Stimulated activated CD4-positive, alpha-beta T cell treated with anti-CD3 and anti-CD28 coated beads, Interleukin-2, amount 100 ng/mL, for 24 hours (primary cell): Measurements from ENCODE around the gene ABCB9.
"Not testable (repeated sequence)": the region's sequence is repeated elsewhere in the genome, so short reads cannot be mapped to it uniquely, and the experiment has no call there.

Source experiments
- DNase-seq, 2 donors: peaks; one replicate each; pipeline ENCODE4 v3.0.0-alpha.2; 2020

ABCB9 gene

DNA sequence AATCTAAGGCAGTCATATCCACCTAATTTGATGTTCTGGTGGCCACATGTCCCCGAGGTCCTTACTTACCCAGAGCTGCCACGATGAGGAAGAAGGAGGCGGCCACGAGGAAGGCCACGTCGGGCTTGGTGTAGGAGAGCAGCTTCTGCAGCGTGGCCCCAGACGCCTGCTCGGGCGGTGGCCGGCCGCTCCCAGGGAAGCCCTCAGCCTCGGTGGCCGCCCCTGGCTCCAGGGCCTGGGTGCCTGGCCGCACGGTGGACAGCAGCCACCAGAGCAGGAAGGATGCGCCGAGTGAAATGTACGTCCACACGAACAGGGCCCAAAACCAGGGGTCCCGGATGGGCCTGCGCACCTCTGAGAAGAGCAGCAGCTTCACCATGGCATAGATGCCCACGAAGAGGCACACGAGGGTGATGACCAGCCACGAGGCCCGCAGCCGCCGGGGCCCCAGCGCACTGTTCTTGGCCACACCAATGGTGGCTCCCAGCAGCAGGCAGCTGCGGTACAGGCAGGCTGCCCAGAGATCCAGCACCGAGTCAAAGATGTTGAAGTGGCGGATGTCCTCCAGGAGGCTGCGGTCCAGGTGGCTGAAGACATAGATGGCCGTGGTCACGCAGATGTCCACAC lies 6.6 kb downstream of the ABCB9 start:
- DNase-seq = no peak

- DNase-seq = no peak
Measured at GRCh38 chr12:122958198-122958888, 7.9 kb downstream of the ABCB9 start.

GRCh38 chr12:122956035-122956434 lies 10.2 kb downstream of the ABCB9 start:
- no peak for DNase-seq

GRCh38 chr12:122955156-122955555 lies 11.1 kb downstream of the ABCB9 start:
- no peak for DNase-seq

DNA sequence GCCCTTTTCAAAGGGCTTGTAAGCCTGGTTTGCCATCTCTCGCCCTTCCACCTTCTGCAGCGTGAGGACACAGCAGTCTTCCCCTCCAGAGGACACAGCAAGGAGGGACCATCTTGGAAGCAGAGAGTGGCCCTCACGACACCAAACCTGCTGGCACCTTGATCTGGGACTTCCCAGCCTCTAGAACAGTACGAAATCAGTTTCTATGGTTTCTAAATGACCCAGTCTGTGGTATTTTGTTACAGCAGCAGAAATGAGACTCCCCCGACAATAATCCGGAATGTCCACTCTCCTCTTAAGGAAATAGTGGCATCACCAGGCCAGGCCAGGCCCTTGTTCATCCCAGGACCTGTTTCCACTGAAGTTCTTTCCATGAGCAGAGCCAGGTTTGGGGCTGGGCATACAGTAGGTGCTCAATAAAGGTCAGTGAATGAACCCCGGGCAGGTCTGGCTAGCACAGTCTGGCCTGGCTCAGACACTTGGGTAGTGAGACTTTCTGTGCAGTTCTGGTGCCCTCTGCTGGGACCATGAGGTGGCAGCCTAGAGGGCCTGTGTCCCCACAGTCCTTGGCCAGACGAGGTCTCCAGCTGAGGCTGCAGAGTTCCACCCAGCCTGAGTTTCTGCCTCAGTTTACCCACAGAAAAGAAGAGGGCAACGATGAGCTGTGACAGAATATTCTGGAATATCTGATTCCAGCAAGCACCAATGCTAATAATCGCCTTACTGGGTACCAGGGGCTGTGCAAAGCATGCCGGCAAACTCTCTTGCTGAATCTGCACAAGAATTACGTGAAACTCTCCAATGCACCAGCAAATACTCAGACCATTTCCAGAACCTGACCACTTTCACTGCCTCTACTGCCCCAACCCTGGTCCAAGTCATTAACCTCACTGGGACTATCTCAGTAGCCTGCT lies 14.0 kb downstream of the ABCB9 start:
- peak; percentile 77 to 78 for DNase-seq

DNA sequence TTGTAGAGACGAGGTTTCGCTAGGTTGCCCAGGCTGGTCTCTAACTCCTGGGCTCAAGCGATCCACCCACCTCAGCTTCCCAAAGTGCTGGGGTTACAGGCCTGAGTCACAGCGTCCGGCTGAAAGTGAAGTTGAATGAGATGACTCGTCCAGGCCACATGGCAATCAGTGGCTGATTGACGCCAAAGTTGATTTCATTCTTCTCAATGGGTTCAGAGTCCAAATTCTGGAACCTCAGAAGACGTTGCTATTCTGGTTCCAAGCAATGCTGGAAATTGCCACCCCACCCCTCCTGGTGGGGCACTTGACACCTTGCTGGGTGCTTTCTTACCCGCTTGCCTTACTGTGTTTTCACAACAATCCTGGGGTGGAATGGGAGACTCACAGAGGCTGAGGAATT lies 14.9 kb downstream of the ABCB9 start:
- DNase-seq = no peak

DNA sequence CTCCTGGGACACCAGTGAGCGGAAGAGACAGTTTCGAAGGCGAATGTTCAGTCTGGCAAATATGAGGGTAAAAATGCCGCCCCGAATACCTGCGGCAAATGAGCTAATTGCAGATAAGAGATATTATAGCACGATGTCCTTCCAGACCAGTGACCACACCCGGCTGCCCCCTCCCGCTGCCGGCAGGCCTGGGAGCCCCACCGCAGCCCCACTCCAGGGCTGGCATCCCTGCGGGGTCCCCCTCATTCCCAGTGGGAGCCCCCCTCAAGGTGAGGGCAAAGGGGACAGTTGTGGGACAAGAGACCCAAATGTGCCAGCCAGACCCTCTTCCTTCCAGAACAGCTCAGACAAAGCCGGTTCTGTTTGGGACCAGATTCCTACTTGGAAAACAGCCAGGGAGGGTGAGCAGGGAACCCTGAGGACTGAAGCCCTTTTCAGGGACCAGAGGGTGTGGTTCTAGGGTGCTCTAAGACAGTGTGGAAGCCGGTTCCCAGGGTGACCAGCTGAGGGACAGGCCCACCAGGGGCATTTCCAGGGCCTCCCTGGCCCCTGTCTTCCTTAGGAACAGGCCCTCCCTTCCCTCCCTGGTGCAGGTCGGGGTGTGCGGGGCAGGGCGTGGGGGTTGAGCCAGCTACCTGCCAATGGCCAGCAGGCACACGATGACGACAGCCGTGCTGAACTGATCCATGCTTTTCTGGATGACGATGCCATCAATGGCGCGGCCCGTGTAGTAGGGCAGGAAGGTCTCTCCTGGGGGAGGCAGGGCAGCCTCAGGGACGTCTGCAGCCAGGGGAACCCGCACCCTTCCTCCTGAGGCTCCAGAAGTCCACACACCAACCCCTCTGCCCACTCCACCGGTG lies 16.2 kb downstream of the ABCB9 start:
- DNase-seq = no peak

GRCh38 chr12:122949405-122949804 lies 16.9 kb downstream of the ABCB9 start:
- DNase-seq = no peak

DNA sequence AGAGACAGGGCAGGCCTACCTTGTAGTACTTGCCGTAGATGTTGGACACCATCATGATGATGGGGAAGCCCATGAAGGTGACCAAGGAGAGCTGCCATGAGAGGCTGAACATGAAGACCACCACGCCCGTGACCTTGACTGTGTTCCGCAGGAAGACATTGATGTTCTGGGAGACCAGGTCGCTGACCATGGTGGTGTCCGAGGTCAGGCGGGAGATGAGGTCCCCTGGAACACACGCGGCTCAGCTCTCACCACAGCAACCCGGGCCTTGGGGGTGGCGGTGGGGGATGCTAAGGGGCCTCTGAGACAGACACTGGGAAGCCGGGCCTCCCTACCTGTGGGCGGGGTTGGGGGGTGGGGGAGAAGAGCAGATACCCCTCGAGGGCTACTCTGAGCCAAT lies 17.7 kb downstream of the ABCB9 start:
- no peak for DNase-seq

GRCh38 chr12:122947352-122947792 lies 18.9 kb downstream of the ABCB9 start:
- DNase-seq = no peak

DNA sequence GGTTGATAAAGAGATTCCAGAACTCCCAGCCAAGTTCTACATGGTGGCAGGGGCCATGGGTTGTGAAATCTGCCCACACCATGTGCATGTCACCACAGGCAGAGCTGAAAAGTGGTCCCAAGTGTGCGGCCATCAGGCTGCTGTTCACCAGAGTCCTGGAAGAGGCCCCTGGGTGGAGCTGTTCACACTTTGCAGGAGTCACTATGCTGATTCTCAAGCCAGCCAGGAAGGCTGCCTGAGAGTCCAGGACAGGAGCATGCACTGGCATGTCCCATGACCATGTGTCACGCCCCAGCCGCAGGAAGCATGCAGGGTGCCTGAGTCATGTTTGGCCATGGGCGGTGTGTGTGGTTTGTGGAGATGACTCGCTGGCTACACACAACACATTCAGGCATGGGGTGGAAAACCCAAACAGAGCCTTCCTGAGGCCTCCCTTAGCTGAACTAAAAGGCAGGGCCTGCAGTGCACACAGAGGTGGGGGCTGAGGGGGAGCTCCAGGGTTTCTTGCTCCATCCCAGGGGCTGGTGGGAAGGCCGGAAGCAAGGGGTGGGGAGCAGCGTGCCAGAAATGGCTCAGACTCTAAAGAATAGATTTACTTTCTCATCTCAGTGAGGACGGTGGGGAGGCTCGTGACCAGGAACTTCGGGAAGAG lies 19.4 kb downstream of the ABCB9 start:
- DNase-seq = peak; percentile 84 to 86

GRCh38 chr12:122944605-122945592 lies 21.4 kb downstream of the ABCB9 start:
- DNase-seq = no peak

- DNase-seq = no peak
Measured at GRCh38 chr12:122943196-122943595, 23.1 kb downstream of the ABCB9 start.

GRCh38 chr12:122942637-122943036 lies 23.6 kb downstream of the ABCB9 start:
- no peak for DNase-seq

DNA sequence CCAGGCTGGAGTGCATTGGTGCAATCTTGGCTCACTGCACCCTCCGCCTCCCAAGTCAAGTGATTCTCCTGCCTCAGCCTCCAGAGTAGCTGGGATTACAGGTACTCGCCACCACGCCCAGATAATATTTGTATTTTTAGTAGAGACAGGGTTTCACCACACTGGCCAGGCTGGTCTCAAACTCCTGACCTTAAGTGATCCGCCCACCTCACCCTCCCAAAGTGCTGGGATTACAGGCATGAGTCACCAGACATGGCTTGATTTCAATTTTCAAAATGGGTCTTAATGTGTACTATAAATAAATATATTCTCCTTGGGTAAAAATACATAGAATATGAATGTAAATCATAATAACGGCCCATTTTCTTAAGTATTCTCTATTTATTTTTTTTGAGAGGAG lies 24.9 kb downstream of the ABCB9 start:
- DNase-seq = not testable (repeated sequence)

GRCh38 chr12:122939125-122939524 lies 27.1 kb downstream of the ABCB9 start:
- no peak for DNase-seq

- no peak for DNase-seq
Measured at GRCh38 chr12:122937622-122938091, 28.6 kb downstream of the ABCB9 start.

DNA sequence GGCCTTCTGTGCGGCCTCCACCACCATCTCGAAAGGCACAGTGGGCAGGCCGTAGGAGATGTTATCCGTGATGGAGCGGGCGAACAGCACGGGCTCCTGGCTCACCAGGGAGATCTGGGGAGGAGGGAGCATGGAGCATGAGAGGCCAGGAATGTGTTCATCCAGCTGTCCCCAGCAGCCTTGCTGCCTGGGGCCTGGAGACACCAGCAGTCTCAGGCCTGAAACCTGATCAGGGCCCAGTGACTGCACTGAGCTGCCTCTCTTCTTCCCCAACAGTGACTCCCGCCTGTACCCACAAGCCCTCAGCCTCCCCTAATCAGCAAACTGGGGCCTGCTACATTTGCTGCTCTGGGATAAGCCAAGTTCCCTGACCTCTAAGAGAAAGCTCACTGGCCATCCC lies 30.9 kb downstream of the ABCB9 start:
- DNase-seq = no peak

- DNase-seq = no peak
Measured at GRCh38 chr12:122934722-122935121, 31.5 kb downstream of the ABCB9 start.

DNA sequence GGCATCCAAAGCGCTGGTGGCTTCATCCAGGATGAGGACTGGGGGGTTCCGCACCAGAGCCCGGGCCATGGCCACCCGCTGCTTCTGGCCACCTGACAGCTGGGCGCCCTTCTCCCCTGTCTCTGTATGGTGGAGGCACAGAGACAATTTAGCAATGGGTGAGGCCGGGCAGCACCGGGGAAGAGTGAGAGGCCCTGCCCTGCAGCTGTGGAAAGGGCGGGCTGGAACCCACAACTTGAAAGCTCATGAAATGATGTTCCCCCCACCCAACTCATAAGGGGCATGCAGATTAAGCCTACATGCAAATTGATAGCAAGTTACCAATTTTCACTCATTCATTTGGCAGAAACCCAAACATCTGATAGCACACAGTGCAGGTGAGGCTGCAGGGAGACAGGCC lies 34.1 kb downstream of the ABCB9 start:
- DNase-seq = no peak

DNA sequence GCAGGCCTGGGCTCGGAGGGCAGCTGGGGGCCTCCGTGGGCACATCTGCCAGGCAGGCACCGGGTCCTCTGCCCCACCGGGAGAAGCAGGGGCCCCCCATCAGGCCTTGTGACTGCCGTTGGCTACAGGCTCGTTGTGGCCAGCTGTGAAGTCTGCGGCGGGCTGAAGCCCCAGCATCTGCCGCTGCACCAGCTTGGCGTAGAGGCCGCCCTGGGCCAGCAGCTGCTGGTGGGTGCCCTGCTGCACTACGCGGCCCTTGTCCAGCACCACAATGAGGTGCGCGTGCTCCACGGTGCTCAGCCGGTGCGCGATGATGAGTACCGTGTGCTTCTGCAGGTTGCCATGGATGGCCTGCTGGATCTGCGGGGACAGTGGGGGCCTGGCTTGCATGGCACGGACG lies 36.5 kb downstream of the ABCB9 start:
- DNase-seq = no peak
